Measurements from ENCODE around the gene CLPSL2. TPM values are rescaled to one million over a fixed set of nuclear protein-coding genes. Genes with fewer than 3 reads are reported as not detected.

CLPSL2 gene
- total RNA-seq, 1 donor from 2014 or later: not detected

Other genes starting within 250 kb of the CLPSL2 start
- gene FKBP5, start 87.7 kb upstream of the CLPSL2 start, total RNA-seq: 22.5 and 22.9 TPM in 2 replicates
- not detected in 2 replicates for gene ARMC12, start 39.6 kb upstream of the CLPSL2 start, total RNA-seq
- gene CLPSL1, start 4.4 kb downstream of the CLPSL2 start, total RNA-seq: not detected in 2 replicates
- not detected in 2 replicates for gene CLPS, start 20.7 kb downstream of the CLPSL2 start, total RNA-seq
- not detected in 2 replicates for gene LHFPL5, start 28.8 kb downstream of the CLPSL2 start, total RNA-seq
- 61.3 and 64.0 TPM in 2 replicates for gene SRPK1, start 144.5 kb downstream of the CLPSL2 start, total RNA-seq
- not detected in 2 replicates for gene SLC26A8, start 248.0 kb downstream of the CLPSL2 start, total RNA-seq